Right atrium auricular region (tissue), 2 donors: ENCODE results near the gene DOC2B. TPM values are rescaled to one million over a fixed set of nuclear protein-coding genes. Genes with fewer than 3 reads are reported as not detected.

Experiments used
- DNase-seq: peaks from one replicate; pipeline ENCODE4 v3.0.0-alpha.2; 2019; ENCODE audit warnings: low spot score
- H3K27ac ChIP-seq, 2 donors: fragments of 200-600 bp; sonication (generic); 1 replicate in 1 of 2; 2 replicates in 1 of 2; pipeline ENCODE4 v1.5.1; 2016 to 2019
- H3K27me3 ChIP-seq, 2 donors: fragments of 200-600 bp; sonication (generic); one replicate each; pipeline versions ENCODE4 v1.5.1 to v1.6.0; 2017 to 2019
- H3K36me3 ChIP-seq: fragments of 200-600 bp; sonication (generic); one replicate; pipeline ENCODE4 v1.5.1; 2016
- H3K4me1 ChIP-seq, 2 donors: fragments of 200-600 bp; sonication (generic); one replicate each; pipeline versions ENCODE4 v1.5.1 to v1.6.0; 2017 to 2019
- H3K4me3 ChIP-seq, 2 donors: fragments of 200-600 bp; sonication (generic); 1 replicate in 1 of 2; 2 replicates in 1 of 2; pipeline ENCODE4 v1.5.1; 2017 to 2019; ENCODE audit warnings: mild to moderate bottlenecking in 1 of 2, moderate library complexity in 1 of 2
- H3K9me3 ChIP-seq, 2 donors: fragments of 200-600 bp; sonication (generic); one replicate each; pipeline ENCODE4 v1.5.1; 2019
- total RNA-seq, 2 donors: library from RNA; depleted of rRNA; stranded (reverse); fragments of >200 nt; gene quantifications; one replicate each; pipeline ENCODE4 v1.1.0, GENCODE V29; 2016
- TF ChIP-seq, protein P1 (sequence below), 2 donors: fragments of 200-600 bp; sonication (generic); IDR thresholded peaks; one replicate each; pipeline ENCODE4 v1.5.1; 2019; ENCODE audit warnings: antibody characterized with exemption in 2 of 2

DOC2B gene
- total RNA-seq, 2 donors from 2014 or later: 2.4 to 2.6 TPM

DNA sequence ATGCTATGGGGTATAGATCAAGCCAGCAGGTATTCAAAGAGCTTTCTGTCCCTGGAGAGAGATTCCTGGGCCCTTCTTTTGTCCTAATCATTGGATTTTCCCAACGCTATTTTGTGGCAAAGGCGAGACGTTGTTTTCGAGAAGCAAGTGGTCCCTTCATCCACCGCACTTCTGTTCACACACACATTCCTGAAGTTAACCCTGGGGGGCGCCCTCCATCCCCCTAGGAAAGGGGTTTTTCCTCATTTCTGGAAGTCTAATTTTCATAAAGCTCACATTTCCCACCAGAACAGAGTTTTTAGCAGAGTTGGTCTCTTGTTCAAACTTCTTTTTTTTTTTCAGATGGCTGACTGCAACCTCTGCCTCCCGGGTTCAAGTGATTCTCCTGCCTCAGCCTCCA lies 32.2 kb downstream of the DOC2B start:
- H3K36me3 ChIP-seq: no peaks in the 10 kb centered on the region
- DNase-seq: peak; percentile 40
- TF ChIP-seq, protein P1, sequence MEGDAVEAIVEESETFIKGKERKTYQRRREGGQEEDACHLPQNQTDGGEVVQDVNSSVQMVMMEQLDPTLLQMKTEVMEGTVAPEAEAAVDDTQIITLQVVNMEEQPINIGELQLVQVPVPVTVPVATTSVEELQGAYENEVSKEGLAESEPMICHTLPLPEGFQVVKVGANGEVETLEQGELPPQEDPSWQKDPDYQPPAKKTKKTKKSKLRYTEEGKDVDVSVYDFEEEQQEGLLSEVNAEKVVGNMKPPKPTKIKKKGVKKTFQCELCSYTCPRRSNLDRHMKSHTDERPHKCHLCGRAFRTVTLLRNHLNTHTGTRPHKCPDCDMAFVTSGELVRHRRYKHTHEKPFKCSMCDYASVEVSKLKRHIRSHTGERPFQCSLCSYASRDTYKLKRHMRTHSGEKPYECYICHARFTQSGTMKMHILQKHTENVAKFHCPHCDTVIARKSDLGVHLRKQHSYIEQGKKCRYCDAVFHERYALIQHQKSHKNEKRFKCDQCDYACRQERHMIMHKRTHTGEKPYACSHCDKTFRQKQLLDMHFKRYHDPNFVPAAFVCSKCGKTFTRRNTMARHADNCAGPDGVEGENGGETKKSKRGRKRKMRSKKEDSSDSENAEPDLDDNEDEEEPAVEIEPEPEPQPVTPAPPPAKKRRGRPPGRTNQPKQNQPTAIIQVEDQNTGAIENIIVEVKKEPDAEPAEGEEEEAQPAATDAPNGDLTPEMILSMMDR (IDR thresholded peaks at IDR 0.05): no peak

DNA sequence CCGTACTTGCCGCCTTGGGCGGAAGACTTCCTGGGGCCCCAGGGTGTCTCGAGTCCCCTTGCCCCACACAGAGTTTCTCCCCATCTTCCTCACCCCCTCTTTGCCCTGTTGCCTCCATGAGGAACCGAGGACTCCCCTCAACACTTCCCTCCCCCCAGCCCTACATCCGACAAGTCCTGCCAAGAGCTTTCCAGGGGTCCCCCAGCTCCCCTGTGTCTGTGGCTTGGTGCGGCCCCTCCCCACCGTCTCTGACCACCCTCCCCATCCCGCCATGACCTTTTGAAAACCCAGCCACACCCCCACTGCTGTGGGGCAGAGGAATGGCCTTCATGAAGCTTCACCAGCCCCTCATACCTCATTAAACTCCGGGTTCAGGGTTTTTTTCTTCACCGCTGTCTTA lies 32.7 kb downstream of the DOC2B start:
- Histone ChIP-seq H3K4me1 (peaks cover 0 to 4% of the 10 kb centered on the region in 2 donors), H3K4me3 (no peak overlapping the region), H3K36me3 (no peaks in the 10 kb centered on the region), H3K9me3 (no peaks in the 10 kb centered on the region), H3K27me3 (no peaks in the 10 kb centered on the region), H3K27ac (no peak overlapping the region)
- TF ChIP-seq, protein P1 (IDR thresholded peaks at IDR 0.05): no peak
- DNase-seq: no peak

More for the DNA sequence above, 32.2 kb downstream of the DOC2B start:
- Histone ChIP-seq H3K27me3 (no peaks in the 10 kb centered on the region), H3K27ac (no peak overlapping the region), H3K4me3 (no peak overlapping the region), H3K4me1 (peaks cover 0 to 3% of the 10 kb centered on the region in 2 donors), H3K9me3 (no peaks in the 10 kb centered on the region)

DNA sequence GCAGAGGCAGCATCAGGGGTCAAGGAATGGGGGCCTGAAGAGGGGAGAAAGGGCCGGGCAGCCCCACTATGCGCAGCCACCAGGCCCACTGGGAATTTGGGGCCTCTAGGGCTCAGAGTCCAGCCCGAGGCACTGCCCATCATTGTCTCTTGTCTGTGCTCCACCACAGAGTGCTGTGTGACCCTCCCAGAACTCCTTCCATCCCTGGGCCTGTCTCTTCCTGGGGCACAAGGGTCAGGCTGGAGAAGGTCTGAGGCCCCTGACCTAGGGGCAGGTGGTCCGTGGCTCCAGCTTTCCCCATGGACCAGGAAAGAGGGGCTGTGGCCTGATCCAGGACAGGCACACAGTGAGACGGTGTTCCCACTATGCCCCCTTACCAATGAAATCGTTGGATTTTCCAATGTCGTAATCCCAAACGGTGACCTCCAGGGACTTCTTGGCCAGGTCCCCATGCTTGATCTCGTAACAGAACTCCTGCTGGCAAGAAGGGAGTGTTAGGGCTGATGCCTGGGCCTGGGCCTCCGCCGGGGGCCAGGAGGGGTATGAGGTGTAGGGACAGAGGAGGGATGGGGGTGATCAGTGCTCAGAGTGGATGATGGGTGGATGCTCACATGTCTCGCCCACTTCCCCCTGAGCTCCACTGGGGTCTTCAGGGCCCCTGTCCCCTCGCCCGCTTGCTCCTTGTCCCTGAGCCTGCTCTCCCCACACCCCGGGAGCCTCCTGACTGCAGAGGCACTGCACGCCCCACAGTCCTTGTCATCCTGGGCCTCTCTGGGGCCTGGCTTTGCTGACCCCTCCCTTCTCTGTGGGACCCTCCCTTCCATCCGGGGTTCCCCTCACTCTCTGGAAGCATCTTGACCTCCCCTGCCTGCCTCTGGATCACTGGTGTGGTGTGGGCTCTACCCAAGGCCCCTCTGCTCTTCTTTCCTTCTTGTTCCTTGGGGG lies 33.4 kb downstream of the DOC2B start:
- DNase-seq: peak; percentile 38
- Histone ChIP-seq H3K4me3 (no peak overlapping the region), H3K27me3 (no peaks in the 10 kb centered on the region), H3K27ac (no peak overlapping the region), H3K36me3 (no peaks in the 10 kb centered on the region), H3K9me3 (no peaks in the 10 kb centered on the region), H3K4me1 (peaks cover 0 to 4% of the 10 kb centered on the region in 2 donors)
- TF ChIP-seq, protein P1 (IDR thresholded peaks at IDR 0.05): no peak

DNA sequence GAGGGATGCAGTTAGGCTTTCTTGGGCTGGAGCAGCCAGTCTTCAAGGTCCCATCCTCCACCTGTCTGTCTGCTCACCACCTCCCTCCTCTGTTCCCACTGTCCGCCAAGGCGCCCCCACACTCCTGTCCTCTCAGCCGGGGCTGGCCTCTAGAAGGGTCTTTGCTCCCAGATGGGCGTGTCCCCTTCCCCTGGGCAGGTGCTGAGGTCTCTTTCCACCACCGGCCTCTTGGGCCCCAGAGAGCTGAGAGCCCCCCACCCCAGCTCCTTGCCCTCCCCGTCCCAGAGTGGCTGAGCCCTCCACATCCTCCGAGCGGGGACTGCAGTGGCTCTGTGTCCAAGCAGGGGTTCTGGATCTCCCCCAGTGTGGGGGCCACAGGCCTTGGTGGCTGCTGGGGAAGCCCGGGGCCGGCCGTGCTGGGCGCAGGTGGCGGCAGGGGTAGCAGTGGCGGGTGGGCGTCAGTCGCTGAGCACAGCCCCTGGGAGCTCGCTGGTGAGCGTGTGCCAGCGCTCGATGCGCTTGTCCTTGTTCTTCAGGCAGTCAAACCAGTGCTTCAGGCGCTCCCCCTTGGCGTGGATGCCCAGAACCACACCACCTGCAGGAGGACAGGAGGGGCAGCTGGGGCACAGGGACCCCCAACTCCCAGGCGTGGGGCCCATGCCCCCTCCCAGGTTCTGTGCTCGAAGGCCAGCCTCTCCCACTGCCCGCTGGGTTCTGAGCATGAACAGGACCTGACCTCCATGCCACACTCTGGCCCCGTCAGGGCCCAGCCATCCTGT lies 34.3 kb downstream of the DOC2B start:
- H3K27ac ChIP-seq: no peak overlapping the region
- peak; percentile 48 for DNase-seq
- H3K4me1 ChIP-seq: peaks cover 0 to 4% of the 10 kb centered on the region in 2 donors
- no peak overlapping the region for H3K4me3 ChIP-seq
- H3K27me3 ChIP-seq: no peaks in the 10 kb centered on the region
- H3K9me3 ChIP-seq: no peaks in the 10 kb centered on the region
- no peaks in the 10 kb centered on the region for H3K36me3 ChIP-seq
- TF ChIP-seq, protein P1 (IDR thresholded peaks at IDR 0.05): no peak

DNA sequence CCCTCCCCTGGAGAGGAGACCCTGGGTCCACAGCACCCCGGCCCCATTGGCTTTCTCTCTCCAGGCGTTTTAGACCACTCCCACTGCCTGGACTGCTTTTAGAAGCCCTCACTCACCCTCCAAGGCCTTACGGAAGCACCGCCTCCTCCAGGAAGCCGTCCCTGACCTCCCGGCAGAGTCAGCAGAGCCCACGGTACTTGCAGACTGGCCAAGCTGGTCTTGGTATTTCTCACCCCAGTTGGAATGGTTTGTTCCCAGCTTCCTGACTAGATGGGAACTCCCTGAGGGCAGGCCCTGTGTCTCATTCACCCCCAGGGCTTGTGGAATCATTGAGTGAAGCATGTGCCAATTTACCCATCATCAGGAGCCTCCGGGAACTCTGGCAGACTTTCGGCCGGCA lies 34.9 kb downstream of the DOC2B start:
- Histone ChIP-seq H3K27ac (no peak overlapping the region), H3K9me3 (no peaks in the 10 kb centered on the region), H3K4me3 (no peak overlapping the region), H3K27me3 (no peaks in the 10 kb centered on the region), H3K36me3 (no peaks in the 10 kb centered on the region), H3K4me1 (peaks cover 0 to 4% of the 10 kb centered on the region in 2 donors)
- peak; percentile 56 for DNase-seq
- TF ChIP-seq, protein P1 (IDR thresholded peaks at IDR 0.05): no peak
